HEK293 (cell line): Measurements from ENCODE around the gene SLC9C2.
"Not testable (repeated sequence)": the region's sequence is repeated elsewhere in the genome, so short reads cannot be mapped to it uniquely, and the experiment has no call there.

Source experiments
- CTCF ChIA-PET: fragments of 350-600 bp; formaldehyde crosslinking; extraction: SDS; loops from one replicate; lab custom pipeline; 2021; ENCODE audit warnings: antibody characterized with exemption; lab: Yijun Ruan, JAX
- POLR2A ChIA-PET: fragments of 300-600 bp; formaldehyde crosslinking; extraction: SDS; loops from one replicate; lab custom pipeline; 2020; ENCODE audit warnings: antibody characterized with exemption, inconsistent platforms; lab: Yijun Ruan, JAX
- H3K27ac ChIP-seq: fragments of 200-500 bp; sonication (Bioruptor generic); 2 replicates; pipeline ENCODE4 v1.5.1; 2014; ENCODE audit warnings: low read depth, low read length, control low read depth, inconsistent platforms; ENCODE audit errors: extremely low read depth
- H3K36me3 ChIP-seq, 2 experiments: fragments of 200-500 bp in 1 of 2; sonication (Bioruptor generic) in 1 of 2; 1 replicate in 1 of 2; 2 replicates in 1 of 2; pipeline ENCODE4 v1.5.1; 2014 to 2017; ENCODE audit warnings: inconsistent platforms in 2 of 2, low read length in 2 of 2; ENCODE audit not compliant: control insufficient read depth in 2 of 2, insufficient read depth in 1 of 2
- H3K4me1 ChIP-seq: fragments of 200-500 bp; sonication (Bioruptor generic); 2 replicates; pipeline ENCODE4 v1.5.1; 2014; ENCODE audit warnings: mild to moderate bottlenecking, low read length, inconsistent platforms; ENCODE audit not compliant: control insufficient read depth, insufficient read depth
- H3K4me3 ChIP-seq: 2 replicates; pipeline ENCODE4 v1.5.1; 2011; ENCODE audit warnings: low read depth, mild to moderate bottlenecking, control low read depth, low read length, moderate library complexity
- H3K9me3 ChIP-seq: fragments of 200-500 bp; sonication (Bioruptor generic); 2 replicates; pipeline ENCODE4 v1.5.1; 2014; ENCODE audit warnings: low read depth, low read length, inconsistent platforms; ENCODE audit not compliant: control insufficient read depth, insufficient read depth
- GFI1B ChIP-seq: fragments of 450-650 bp; formaldehyde crosslinking; IDR thresholded peaks from 2 replicates; pipeline ENCODE4 v1.5.1; 2016; ENCODE audit warnings: missing biosample characterization, missing genetic modification characterization
- HOXA7 ChIP-seq: sonication (generic); formaldehyde crosslinking; IDR thresholded peaks from 2 replicates; pipeline ENCODE4 v1.8.1; 2022; ENCODE audit warnings: missing genetic modification reagents, borderline replicate concordance
- KLF7 ChIP-seq: fragments of 450-650 bp; formaldehyde crosslinking; IDR thresholded peaks from 2 replicates; pipeline ENCODE4 v1.5.1; 2016; ENCODE audit warnings: missing biosample characterization, missing genetic modification characterization, borderline replicate concordance
- OVOL3 ChIP-seq: fragments of 450-650 bp; formaldehyde crosslinking; IDR thresholded peaks from 2 replicates; pipeline ENCODE4 v1.5.1; 2016; ENCODE audit warnings: missing biosample characterization, missing genetic modification characterization
- SCRT2 ChIP-seq: fragments of 450-650 bp; formaldehyde crosslinking; IDR thresholded peaks from 2 replicates; pipeline ENCODE4 v1.5.1; 2016; ENCODE audit warnings: missing biosample characterization, missing genetic modification characterization
- SETDB1 ChIP-seq: IDR thresholded peaks from one replicate; pipeline ENCODE4 v1.6.1; 2017; ENCODE audit warnings: mild to moderate bottlenecking, low read length, moderate library complexity, mixed read lengths; ENCODE audit not compliant: insufficient read length
- SP2 ChIP-seq: fragments of 450-650 bp; formaldehyde crosslinking; IDR thresholded peaks from 2 replicates; pipeline ENCODE4 v1.5.1; 2016; ENCODE audit warnings: missing biosample characterization, missing genetic modification characterization
- TRIM28 ChIP-seq: IDR thresholded peaks from 2 replicates; pipeline ENCODE4 v1.6.1; 2011; ENCODE audit warnings: low read length, control low read depth, borderline replicate concordance
- ZBTB10 ChIP-seq: fragments of 450-650 bp; formaldehyde crosslinking; IDR thresholded peaks from 2 replicates; pipeline ENCODE4 v1.5.1; 2016; ENCODE audit warnings: missing biosample characterization, missing genetic modification characterization
- ZNF10 ChIP-seq: fragments of 450-650 bp; formaldehyde crosslinking; IDR thresholded peaks from 2 replicates; pipeline ENCODE4 v1.5.1; 2017; ENCODE audit warnings: missing biosample characterization, missing genetic modification characterization
- ZNF146 ChIP-seq: fragments of 450-650 bp; formaldehyde crosslinking; IDR thresholded peaks from 2 replicates; pipeline ENCODE4 v1.5.1; 2016; ENCODE audit warnings: missing biosample characterization, missing genetic modification characterization
- ZNF174 ChIP-seq: fragments of 450-650 bp; formaldehyde crosslinking; IDR thresholded peaks from 2 replicates; pipeline ENCODE4 v1.5.0; 2017; ENCODE audit warnings: missing biosample characterization, mild to moderate bottlenecking, missing genetic modification characterization
- ZNF311 ChIP-seq: fragments of 450-650 bp; formaldehyde crosslinking; IDR thresholded peaks from 2 replicates; pipeline ENCODE4 v1.5.1; 2017; ENCODE audit warnings: missing biosample characterization, missing genetic modification characterization, borderline replicate concordance
- ZNF398 ChIP-seq: fragments of 450-650 bp; formaldehyde crosslinking; IDR thresholded peaks from 2 replicates; pipeline ENCODE4 v1.5.1; 2017; ENCODE audit warnings: missing biosample characterization, missing genetic modification characterization
- ZNF624 ChIP-seq: fragments of 450-650 bp; formaldehyde crosslinking; IDR thresholded peaks from 2 replicates; pipeline ENCODE4 v1.5.1; 2017; ENCODE audit warnings: missing biosample characterization, missing genetic modification characterization
- ZNF658 ChIP-seq: fragments of 450-650 bp; formaldehyde crosslinking; IDR thresholded peaks from 2 replicates; pipeline ENCODE4; 2016; ENCODE audit warnings: missing biosample characterization, missing genetic modification characterization
- ZNF747 ChIP-seq: fragments of 450-650 bp; formaldehyde crosslinking; IDR thresholded peaks from 2 replicates; pipeline ENCODE4 v1.5.1; 2016; ENCODE audit warnings: missing biosample characterization, missing genetic modification characterization
- ZNF843 ChIP-seq: fragments of 450-650 bp; formaldehyde crosslinking; IDR thresholded peaks from 2 replicates; pipeline ENCODE4 v1.5.1; 2016; ENCODE audit warnings: missing biosample characterization, missing genetic modification characterization

The SLC9C2 gene

GRCh38 chr1:173637236-173638042 lies 34.6 kb upstream of the SLC9C2 start:
- H3K9me3 ChIP-seq, POLR2A ChIA-PET, H3K27ac ChIP-seq, H3K4me1 ChIP-seq, H3K36me3 ChIP-seq, CTCF ChIA-PET, H3K4me3 ChIP-seq: not testable (repeated sequence)
- TF ChIP-seq SCRT2, result peak; percentile 90
- peak; percentile 39; the same call in 1 of the 2 replicates for TF ChIP-seq TRIM28
- TF ChIP-seq SETDB1, result peak; percentile 91

GRCh38 chr1:173635116-173635515 lies 32.2 kb upstream of the SLC9C2 start, which contains the start of gene TEX50:
TEX50 (plus strand) TSS chr1:173635338; CDS start chr1:173635522, 184 bp downstream.
- H3K4me3 ChIP-seq, result no peak within 1 kb of the TSS
- H3K9me3 ChIP-seq, result no peaks in the 10 kb centered on the region
- H3K4me1 ChIP-seq, result no peaks in the 10 kb centered on the region
- ChIA-PET POLR2A (interaction anchor here (1.1 kb wide), 1 partner anchor 147 kb away, joined by 3 read pairs; no protein-coding TSS in a partner anchor), CTCF (interaction anchor here (0.8 kb wide), 1 partner anchor 11 kb away, joined by 3 read pairs; no protein-coding TSS in a partner anchor)
- TF ChIP-seq ZNF747, result no peak
- TF ChIP-seq ZNF843 (tag by site-specific recombination), result no peak
- no peak for TF ChIP-seq SETDB1
- TF ChIP-seq KLF7 (tag by site-specific recombination), result no peak
- TF ChIP-seq HOXA7 (CRISPR knock-in tag), result no peak
- TF ChIP-seq ZNF10 (tag by site-specific recombination), result no peak
- TF ChIP-seq ZNF624, result no peak
- no peak for TF ChIP-seq ZNF658 (tag by site-specific recombination)
- TF ChIP-seq ZNF146, result no peak
- H3K27ac ChIP-seq, result no peak within 1 kb of the TSS
- H3K36me3 ChIP-seq, result no peaks in the 10 kb centered on the region

GRCh38 chr1:173628888-173629287 lies 26.0 kb upstream of the SLC9C2 start:
- TF ChIP-seq GFI1B (tag by site-specific recombination), result no peak
- Histone ChIP-seq H3K4me1 (no peaks in the 10 kb centered on the region), H3K4me3 (no peak overlapping the region), H3K9me3 (no peaks in the 10 kb centered on the region), H3K36me3 (no peaks in the 10 kb centered on the region), H3K27ac (no peak overlapping the region)
- ChIA-PET POLR2A (no interaction called here), CTCF (no interaction called here)

GRCh38 chr1:173627269-173627668 lies 24.4 kb upstream of the SLC9C2 start:
- Histone ChIP-seq H3K27ac (no peak overlapping the region), H3K4me3 (no peak overlapping the region), H3K4me1 (no peaks in the 10 kb centered on the region), H3K36me3 (no peaks in the 10 kb centered on the region), H3K9me3 (no peaks in the 10 kb centered on the region)
- CTCF ChIA-PET, result no interaction called here
- POLR2A ChIA-PET, result no interaction called here
- TF ChIP-seq OVOL3 (tag by site-specific recombination), result no peak
- no peak for TF ChIP-seq ZBTB10 (tag by site-specific recombination)
- no peak for TF ChIP-seq ZNF174 (tag by site-specific recombination)
- no peak for TF ChIP-seq ZNF624
- no peak for TF ChIP-seq ZNF398 (tag by site-specific recombination)
- no peak for TF ChIP-seq SP2 (tag by site-specific recombination)
- no peak for TF ChIP-seq ZNF311 (tag by site-specific recombination)
